Breast epithelium (tissue), 4 donors: ENCODE measurements around the gene MAPK8IP1. TPM values are rescaled to one million over a fixed set of nuclear protein-coding genes. Genes with fewer than 3 reads are reported as not detected.
"Not testable (repeated sequence)": the region's sequence is repeated elsewhere in the genome, so short reads cannot be mapped to it uniquely, and the experiment has no call there.

Experiments used
- DNase-seq, 2 donors: peaks; one replicate each; pipeline ENCODE4 v3.0.0-alpha.2; 2019; ENCODE audit warnings: low spot score in 2 of 2
- H3K27ac ChIP-seq, 2 donors: fragments of 200-600 bp; sonication (generic) in 1 of 2; one replicate each; pipeline ENCODE4 v1.5.1; 2016 to 2019; ENCODE audit warnings: mild to moderate bottlenecking in 1 of 2
- H3K27me3 ChIP-seq, 2 donors: fragments of 200-600 bp; sonication (generic) in 1 of 2; one replicate each; pipeline versions ENCODE4 v1.5.1 to v1.6.0; 2017 to 2019; ENCODE audit warnings: control low read depth in 1 of 2, mild to moderate bottlenecking in 1 of 2
- H3K36me3 ChIP-seq: fragments of 200-600 bp; one replicate; pipeline ENCODE4 v1.5.1; 2019
- H3K4me1 ChIP-seq, 2 donors: fragments of 200-600 bp; sonication (generic); one replicate each; pipeline ENCODE4 v1.5.1; 2016 to 2019; ENCODE audit warnings: control low read depth in 1 of 2
- H3K4me3 ChIP-seq, 3 donors: fragments of 200-600 bp; sonication (generic); 1 replicate in 2 of 3; 2 replicates in 1 of 3; pipeline ENCODE4 v1.5.1; 2016 to 2019; ENCODE audit warnings: mild to moderate bottlenecking in 3 of 3, moderate library complexity in 2 of 3
- H3K9me3 ChIP-seq, 2 donors: fragments of 200-600 bp; sonication (generic) in 1 of 2; one replicate each; pipeline ENCODE4 v1.5.1; 2016 to 2019; ENCODE audit warnings: control low read depth in 1 of 2
- CTCF ChIP-seq, 3 donors: fragments of 450-650 bp; IDR thresholded peaks; one replicate each; pipeline ENCODE4 v1.5.1; 2016 to 2017; ENCODE audit warnings: antibody characterized with exemption in 3 of 3, mild to moderate bottlenecking in 3 of 3, moderate library complexity in 3 of 3
- POLR2A ChIP-seq: fragments of 450-650 bp; IDR thresholded peaks from one replicate; pipeline ENCODE4 v1.6.1; 2016; ENCODE audit warnings: antibody characterized with exemption, mild to moderate bottlenecking, moderate library complexity
- POLR2AphosphoS5 ChIP-seq, 3 donors: sonication (generic); formaldehyde crosslinking; IDR thresholded peaks; one replicate each; pipeline ENCODE4 v1.6.1; 2017; ENCODE audit warnings: antibody characterized with exemption in 3 of 3
- intact Hi-C: fragments of 100-400 bp; cut with DNase I; formaldehyde crosslinking; loops from one replicate; pipeline ENCODE4 v1.15.1; 2023; ENCODE audit warnings: low total_unique reads
- total RNA-seq, 3 donors: library from RNA; depleted of rRNA; stranded (reverse); fragments of >200 nt; gene quantifications; one replicate each; pipeline ENCODE4 v1.1.0, GENCODE V29; 2016

Gene MAPK8IP1
- total RNA-seq, 3 donors from 2014 or later = 5.4 to 7.2 (median 5.9) TPM

DNA sequence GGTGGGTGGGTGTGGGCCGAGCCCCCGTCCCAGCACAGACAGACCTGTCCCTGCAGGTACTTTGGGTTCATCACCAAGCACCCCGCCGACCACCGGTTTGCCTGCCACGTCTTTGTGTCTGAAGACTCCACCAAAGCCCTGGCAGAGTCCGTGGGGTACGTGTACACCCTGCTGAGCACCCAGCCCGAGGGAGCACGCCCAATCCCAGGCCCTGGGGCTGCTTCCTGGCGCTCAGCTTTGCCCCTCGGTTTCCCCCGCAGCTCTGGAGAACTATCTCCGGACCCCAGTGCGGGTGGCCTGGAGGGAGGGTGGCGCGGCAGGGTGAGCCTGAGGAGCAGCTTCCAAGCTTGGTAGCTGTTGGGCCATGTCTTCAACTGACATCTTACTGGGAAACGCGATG is 19.6 kb downstream of the MAPK8IP1 start:
- peaks cover 4 to 6% of the 10 kb centered on the region in 2 donors for H3K4me1 ChIP-seq
- H3K27me3 ChIP-seq = no peaks in the 10 kb centered on the region
- TF ChIP-seq CTCF (IDR thresholded peaks at IDR 0.05) (no peak), POLR2AphosphoS5 (IDR thresholded peaks at IDR 0.05) (no peak), POLR2A (no peak)
- no peak overlapping the region for H3K27ac ChIP-seq
- no peaks in the 10 kb centered on the region for H3K36me3 ChIP-seq
- intact Hi-C loops = no loop called here
- no peak overlapping the region for H3K4me3 ChIP-seq
- no peak for DNase-seq
- no peaks in the 10 kb centered on the region for H3K9me3 ChIP-seq

DNA sequence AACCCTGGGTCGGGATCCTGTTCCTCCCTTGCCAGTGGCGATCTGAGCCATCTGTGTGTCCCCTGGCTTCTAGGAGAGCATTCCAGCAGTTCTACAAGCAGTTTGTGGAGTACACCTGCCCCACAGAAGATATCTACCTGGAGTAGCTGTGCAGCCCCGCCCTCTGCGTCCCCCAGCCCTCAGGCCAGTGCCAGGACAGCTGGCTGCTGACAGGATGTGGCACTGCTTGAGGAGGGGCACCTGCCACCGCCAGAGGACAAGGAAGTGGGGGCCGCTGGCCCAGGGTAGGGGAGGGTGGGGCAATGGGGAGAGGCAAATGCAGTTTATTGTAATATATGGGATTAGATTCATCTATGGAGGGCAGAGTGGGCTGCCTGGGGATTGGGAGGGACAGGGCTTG is 20.1 kb downstream of the MAPK8IP1 start:
- H3K36me3 ChIP-seq, H3K4me3 ChIP-seq, DNase-seq, H3K27me3 ChIP-seq, H3K27ac ChIP-seq, H3K9me3 ChIP-seq, H3K4me1 ChIP-seq, intact Hi-C loops: not testable (repeated sequence)

- DNase-seq = no peak
- intact Hi-C loops = no loop called here
- Histone ChIP-seq H3K36me3 (no peaks in the 10 kb centered on the region), H3K27me3 (no peaks in the 10 kb centered on the region), H3K4me3 (no peak overlapping the region), H3K27ac (no peak overlapping the region), H3K9me3 (no peaks in the 10 kb centered on the region), H3K4me1 (peaks cover 0 to 1% of the 10 kb centered on the region in 2 donors)
- no peak for TF ChIP-seq POLR2A
- TF ChIP-seq POLR2AphosphoS5 (IDR thresholded peaks at IDR 0.05) = no peak
- TF ChIP-seq CTCF (IDR thresholded peaks at IDR 0.05) = no peak
Measured at GRCh38 chr11:45906096-45906682, 20.7 kb downstream of the MAPK8IP1 start.

DNA sequence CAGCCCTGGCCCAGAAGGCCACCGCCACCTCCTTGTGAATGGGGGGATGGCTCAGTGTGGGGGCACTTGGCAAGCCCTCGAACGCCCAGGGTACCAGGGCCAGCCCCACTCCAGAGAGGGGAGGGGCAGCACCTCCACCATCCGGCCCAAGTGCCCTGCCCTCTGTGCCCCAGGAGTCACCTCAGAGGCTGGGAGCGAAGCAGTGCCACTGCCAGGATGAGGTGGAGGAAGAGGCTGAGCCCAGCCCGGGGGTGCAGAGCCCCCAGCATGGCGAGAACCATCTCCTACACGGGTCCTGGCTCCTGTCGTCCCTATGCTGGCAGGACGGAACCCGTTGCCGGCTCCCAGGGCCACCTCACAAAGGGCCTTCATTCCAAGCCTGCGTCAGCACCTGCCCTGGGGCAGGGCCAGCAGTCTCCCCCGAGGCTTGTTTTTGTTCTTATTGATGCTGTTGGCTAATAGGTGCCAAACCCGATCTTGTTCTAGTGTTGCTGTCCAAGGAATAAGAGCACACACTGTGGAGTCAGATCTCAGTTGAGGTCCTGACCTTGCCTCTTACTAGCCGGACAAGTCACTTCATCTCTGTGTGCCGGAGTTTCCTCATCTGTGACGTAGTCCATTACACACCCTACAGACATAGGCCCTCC is 21.6 kb downstream of the MAPK8IP1 start, which contains the start of gene FREY1:
TSS of gene FREY1 (minus strand) at position 307 of the 647 bp plus-strand sequence. CDS start at position 281, 26 bp downstream.
- intact Hi-C loops = no loop called here
- H3K4me1 ChIP-seq = no peaks in the 10 kb centered on the region
- no peaks in the 10 kb centered on the region for H3K36me3 ChIP-seq
- H3K9me3 ChIP-seq = no peaks in the 10 kb centered on the region
- H3K4me3 ChIP-seq = no peak within 1 kb of the TSS
- TF ChIP-seq POLR2AphosphoS5 (IDR thresholded peaks at IDR 0.05) (no peak), CTCF (IDR thresholded peaks at IDR 0.05) (no peak), POLR2A (no peak)
- H3K27ac ChIP-seq = no peak within 1 kb of the TSS
- no peaks in the 10 kb centered on the region for H3K27me3 ChIP-seq
- no peak for DNase-seq

DNA sequence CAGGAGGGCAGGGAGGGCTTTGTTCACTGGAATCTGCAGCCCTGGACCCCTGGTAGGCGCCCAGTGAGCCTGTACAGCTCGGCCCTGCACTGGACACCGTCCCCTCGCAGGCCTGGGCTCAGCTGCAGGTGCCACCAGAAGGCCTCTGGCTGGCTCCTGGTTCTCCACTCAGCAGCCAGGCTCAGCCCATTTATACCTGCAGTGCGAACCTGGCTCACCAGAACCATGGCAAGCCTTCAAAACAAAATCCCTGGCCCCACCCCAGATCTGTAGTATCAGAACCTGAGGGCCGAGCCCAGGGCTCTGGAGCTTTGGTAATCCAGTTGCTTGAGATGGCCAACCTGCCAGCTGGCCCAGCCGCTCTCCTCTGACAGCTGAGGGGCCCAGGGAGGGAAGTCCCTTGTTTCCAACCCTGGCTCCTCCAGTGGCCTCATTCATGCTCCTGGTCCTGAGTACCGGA is 22.5 kb downstream of the MAPK8IP1 start:
- Histone ChIP-seq H3K9me3 (no peaks in the 10 kb centered on the region), H3K4me1 (no peaks in the 10 kb centered on the region), H3K4me3 (no peak overlapping the region), H3K27me3 (no peaks in the 10 kb centered on the region), H3K27ac (no peak overlapping the region), H3K36me3 (no peaks in the 10 kb centered on the region)
- DNase-seq = no peak
- TF ChIP-seq CTCF (IDR thresholded peaks at IDR 0.05) (no peak), POLR2AphosphoS5 (IDR thresholded peaks at IDR 0.05) (no peak), POLR2A (no peak)
- intact Hi-C loops = no loop called here
